DMS153 (cell line): ENCODE results near the gene LNPK.
"Not testable (repeated sequence)": the region's sequence is repeated elsewhere in the genome, so short reads cannot be mapped to it uniquely, and the experiment has no call there.

Experiments used
- DNase-seq: peaks from one replicate; lab custom pipeline; 2025; lab: John Stamatoyannopoulos, UW

The LNPK gene

DNA sequence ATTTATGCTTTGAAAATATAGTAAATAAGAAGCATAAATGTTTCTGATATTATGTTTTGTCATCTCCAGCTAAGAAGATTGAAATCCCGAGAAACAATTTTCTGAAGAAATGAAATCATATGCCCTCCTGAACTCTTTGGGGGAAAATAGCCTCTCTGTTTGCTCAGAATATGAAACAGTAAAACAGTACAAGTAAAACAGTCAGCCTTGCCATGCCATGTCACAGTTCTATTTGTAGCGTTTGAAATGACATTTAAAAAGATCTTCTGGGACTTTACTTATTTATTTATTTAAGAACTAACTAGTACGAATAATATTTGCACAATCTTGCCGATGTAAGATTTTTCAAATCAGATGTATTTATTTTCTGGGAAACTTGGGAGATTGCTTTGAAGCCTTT lies 98.0 kb downstream of the LNPK start:
- DNase-seq, result no peak

DNA sequence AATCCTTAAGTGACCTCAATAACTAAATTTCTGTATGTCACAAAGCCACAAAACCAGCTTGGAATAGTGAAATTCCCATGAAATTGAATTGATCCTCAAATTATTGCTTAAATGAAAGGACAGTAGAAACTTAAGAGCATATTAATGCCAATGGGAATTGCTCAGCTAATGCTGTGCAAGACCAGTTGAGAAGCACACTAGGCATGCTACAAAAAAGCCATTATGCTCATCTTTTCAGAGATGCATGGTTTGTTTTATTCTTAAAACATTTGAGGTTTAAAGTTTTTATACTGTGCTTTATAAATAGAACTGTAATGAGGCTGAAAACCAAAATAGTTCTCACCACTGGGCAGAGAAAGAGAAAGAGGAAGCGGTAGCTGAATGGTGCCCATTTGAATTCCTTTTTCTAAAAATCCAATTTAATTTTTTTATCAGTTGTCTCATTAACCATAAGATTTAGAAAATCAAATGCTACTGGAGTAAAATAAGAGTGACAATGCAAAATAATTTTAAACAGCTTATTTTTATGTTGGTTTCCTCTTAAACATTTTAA lies 98.6 kb downstream of the LNPK start:
- no peak for DNase-seq

DNA sequence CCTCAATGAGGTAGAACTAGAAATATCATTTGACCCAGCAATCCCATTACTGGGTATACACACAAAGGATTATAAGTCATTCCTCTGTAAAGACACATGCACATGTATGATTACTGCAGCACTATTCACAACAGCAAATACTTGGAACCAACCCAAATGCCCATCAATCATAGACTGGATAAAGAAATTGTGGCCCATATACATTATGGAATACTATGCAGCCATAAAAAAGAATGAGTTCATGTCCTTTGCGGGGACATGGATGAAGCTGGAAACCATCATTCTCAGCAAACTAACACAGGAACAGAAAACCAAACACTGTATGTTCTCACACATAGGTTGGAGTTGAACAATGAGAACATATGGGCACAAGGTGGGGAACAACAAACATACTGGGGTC lies 106.1 kb downstream of the LNPK start:
- DNase-seq, result not testable (repeated sequence)

DNA sequence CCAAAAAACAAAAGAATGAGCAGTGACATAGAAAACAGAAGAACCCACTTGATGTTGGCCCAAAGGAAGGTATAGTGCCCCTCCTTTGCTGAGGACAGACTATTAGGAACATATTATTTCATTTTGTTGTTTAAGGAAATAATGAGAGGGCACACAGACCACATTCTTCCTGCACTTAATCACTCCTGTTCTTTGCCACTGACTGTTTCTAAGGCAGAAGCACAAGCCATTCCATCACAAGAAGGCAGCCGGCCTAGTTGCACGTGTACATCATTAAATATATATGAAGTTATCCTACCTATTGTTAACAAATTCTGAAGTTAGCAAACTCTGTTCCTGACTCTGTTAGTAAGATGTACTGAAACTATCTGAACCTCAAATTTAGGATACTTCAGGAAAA lies 110.0 kb downstream of the LNPK start:
- no peak for DNase-seq

DNA sequence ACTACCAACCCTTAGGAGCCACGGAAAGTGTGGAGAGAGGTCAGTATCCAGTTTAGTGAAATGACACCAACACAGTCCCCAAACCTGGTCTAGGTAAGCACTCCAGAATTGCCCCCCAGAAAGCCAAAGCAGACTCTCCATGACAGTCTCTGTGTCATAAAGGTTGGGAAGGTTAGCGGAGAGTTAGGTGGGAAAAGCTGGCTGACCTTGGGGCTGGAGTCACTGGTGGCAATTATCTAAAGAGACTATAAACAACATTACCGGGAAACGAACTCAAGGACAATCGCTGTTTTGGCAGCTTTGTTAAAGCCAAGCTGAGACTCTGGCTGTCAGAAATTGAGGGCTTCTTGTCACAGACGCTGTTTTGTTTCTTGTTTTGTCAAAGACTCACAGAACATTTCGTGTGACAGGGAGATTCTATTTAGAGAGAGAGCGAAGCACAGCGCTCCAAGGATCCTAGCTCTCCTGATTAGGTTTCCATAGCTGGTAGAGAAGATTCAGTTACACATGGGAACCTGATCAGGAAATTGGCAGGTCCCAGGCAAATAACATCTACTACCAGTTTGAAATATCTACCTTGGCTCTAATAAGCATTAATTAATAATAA lies 111.3 kb downstream of the LNPK start:
- no peak for DNase-seq

DNA sequence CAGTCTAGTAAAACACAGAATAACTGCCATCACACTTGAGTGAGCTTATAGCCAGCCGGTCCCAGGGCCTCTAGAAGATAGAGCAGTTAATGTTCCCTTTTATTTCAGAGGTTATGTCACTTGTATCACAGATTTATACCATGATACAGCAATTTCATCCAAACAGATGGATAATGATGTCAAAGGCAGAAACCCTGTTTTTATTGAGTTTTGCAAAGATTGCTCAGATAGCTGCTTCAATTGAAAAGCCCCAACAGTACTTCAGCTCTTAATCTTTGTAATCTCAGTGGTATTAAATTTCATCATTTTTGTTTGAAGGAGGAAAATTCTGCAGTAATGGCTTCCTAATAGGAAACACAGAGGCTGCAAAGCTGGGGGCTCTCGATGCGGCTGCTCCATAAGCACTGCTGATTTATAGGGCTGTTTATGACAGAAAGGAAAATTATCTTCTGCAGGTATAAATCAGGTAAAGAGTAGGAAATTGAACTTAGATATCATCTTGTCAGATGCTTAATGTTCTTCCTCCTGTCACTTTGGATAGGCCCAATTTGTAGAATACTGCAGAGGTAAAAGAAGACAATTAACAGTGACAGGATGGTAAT lies 112.3 kb downstream of the LNPK start:
- DNase-seq, result peak; percentile 54

DNA sequence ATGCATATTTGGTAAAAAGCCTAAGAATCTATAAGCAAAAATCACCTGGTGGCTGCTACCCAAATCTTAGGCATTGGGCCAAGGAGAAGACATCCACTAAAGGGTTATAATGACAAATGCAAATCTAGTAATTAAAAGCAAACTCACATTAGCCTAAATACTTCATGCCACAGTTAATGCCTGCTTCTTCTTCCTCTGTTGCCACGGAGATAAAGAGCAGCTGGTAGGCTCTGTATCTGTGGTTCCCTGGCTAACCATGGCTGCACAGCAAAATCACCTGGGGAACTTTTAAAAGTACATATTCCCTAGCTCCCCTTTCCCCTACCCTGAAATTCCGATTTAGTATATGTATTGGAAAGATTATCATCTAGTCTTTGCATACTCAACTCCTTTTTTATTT lies 114.3 kb downstream of the LNPK start:
- DNase-seq, result no peak

DNA sequence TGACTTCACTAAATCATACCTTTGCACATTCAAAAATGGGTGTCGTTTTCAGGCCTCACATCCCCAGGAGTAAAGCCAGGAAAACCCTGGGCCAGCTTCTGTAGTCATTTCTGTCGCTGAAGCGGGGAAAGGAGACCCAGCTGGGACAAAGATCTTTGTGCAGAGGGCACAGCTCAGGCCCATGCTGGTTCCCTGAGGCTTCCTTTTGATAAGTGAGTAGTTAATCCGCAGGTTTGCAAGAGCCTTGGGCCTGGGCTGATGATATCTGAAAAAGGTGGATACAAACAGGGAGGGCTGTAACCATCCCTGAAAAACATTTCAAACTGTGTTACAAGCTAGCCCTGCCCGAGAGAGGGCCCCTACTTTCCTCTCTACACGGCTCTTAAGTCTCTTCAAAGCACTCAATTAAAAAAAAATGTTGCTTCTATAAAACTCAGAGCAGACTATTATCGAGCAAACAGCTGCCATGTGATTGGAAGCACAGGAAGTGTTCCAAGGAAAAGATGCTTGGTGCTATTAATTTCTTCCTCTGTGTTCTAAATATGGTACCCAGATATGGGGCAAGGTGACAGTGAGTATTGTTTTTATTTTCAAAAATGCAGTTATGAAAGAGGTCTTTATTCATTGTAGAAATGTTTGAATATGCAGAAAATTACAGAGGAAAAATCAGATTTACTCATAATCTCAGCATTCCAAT lies 117.2 kb downstream of the LNPK start:
- DNase-seq, result no peak

DNA sequence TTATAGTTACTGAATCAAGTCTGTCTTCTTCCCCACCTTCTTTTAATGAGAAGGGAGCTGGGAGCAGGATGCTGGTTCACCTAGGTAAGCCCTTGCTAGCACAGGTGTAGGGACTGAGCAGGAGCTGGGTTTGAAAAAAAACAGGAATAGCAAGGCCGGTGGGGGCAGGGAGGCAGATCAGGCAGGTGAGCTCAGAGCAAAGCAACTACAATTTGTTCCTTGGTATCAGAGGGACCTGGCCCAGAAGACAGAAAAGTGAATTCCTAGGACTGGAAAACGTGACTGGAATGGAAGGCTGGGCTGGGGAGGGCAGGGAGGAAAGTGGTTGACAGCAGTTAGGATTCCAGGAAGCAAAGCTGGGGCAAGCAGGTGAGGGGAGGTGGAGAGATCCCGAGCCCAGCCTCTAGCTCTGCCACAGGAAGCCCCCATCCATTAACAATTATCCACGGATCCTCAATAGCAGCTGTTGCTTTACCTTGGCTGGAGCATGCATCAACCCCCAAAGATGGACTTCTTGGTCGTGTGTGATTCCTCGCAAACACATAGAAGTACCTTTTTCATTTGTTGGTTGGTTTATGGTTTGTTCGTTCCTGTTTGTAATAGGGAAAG lies 118.4 kb downstream of the LNPK start:
- DNase-seq, result peak; percentile 79

DNA sequence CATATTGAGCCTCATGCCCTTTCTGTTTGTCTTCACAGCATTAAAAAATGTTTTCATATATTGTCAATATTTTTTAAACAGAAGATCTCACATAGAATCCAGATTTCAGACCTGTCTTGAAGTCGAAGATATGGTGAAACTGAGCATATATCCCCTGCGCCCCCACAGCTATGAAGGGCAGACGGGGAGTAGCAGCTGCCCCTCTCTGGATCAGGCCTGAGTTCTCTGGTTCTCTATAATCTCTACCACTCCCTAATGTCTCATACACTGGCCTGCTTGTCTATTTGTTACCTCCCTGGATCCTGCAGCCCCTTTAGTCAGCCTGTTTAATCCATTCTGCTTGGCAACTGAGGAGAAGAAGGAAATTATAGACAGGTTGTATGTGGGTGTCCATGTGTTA lies 122.4 kb downstream of the LNPK start:
- DNase-seq, result no peak

DNA sequence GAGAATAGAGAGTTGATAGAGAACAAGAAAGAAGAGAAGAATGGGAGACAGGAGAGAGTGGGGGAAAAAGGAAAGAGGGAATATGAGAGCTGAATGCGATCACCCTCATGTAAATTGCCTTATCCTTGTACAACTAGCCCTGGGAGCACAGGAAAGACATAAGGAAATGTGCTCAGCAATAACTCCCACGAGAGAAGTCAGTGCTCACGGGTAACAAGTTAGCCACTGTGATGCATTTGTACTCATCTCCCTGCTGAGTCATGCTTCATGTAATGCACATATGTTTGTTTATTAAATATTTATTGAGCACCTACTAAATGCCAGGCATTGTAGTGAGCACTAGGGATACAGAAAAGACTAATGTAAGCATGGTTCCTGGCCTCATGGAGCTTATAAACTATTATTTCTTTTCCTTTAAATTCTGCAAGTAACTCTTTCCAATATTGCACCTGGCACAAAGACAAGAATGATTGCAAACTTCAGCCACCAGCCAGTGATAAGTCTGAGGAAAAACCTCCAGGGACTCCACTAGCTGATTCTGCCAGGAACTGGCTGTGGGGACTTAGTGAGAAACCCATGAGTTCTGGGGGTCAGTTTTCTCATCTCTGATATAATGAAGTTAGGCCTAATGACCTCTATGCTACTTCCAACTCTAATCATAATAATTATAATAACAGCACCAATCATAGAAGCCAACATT lies 124.1 kb downstream of the LNPK start:
- DNase-seq, result no peak

DNA sequence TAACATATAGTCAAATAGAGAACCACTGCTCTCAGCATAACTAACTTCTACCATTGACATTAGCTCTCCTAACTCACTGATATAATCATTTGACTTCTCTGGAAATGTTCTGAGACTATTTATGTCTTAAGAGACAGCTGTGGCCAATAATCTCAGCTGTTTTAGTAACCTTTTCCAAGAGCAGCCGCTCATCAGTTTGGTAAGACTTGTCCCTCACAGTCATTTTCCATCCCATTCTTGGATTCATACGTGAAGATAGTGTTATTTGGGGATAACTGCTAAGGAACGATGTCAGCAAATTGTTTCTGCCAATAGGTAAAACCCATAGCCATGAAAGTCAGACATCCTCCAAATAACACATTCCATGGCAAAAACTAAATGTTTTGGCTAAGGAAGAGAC lies 127.8 kb downstream of the LNPK start:
- DNase-seq, result no peak
